Measurements from ENCODE around the gene ERC1. TPM values are rescaled to one million over a fixed set of nuclear protein-coding genes. Genes with fewer than 3 reads are reported as not detected.

ERC1 gene
- 34.7 and 35.3 TPM in 2 replicates for total RNA-seq

DNA sequence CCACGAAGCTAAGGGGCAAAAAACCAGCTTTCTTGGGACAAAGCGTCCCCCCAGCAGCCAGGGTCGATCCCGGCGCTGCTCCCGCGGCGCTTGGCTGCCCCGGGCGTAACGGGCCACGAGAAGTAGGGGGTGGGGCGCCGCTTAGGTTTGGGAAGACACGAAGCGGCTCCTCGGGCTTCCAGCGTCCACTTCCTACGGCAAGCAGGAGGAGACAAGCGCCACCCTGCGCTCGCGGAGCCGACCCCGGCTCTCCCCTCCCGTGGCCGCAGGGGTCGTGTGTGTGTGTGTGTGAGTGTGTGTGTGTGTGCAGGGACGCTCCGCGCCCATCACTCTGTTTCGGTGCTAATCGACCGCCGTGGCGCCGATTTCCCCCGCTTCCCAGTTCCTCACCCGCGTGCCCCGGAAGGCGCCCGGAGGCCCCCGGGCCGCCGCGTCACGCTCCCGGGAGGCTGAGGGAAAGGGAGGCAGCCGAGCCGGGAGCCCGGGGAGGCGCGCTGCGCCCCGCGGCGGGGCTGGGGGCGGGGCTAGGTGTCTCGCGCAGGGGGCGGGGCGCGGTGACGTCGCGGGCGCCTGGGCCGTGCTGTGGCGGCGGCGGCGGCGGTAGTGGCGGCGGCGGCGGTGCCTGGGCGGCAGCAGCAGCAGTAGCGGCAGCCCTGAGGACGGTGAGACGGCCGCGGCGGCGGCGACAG is at the start of gene ERC1:
TSS of gene ERC1 (plus strand) at position 563 of the 689 bp plus-strand sequence. CDS start 36,681 bp downstream, outside the sequence.

GRCh38 chr12:949453-950191 is 41.4 kb upstream of the ERC1 start, which contains the start of gene RAD52:
Gene RAD52, minus strand, starts transcription at chr12:949694. Its CDS starts 16,636 bp downstream, at chr12:933058.

Other genes starting within 250 kb of the ERC1 start
- gene WNK1, start 238.6 kb upstream of the ERC1 start, total RNA-seq = 109 and 126 TPM in 2 replicates
- gene RAD52, start 41.5 kb upstream of the ERC1 start, total RNA-seq = 7.8 and 13.5 TPM in 2 replicates

Measured in vein endothelial cell (primary cell).